NCI-H2107 treated with DMSO at 0.1 percent for 48 hours (cell line): Measurements from ENCODE around the gene PTTG1IP.

ENCODE experiments used
- DNase-seq: peaks from one replicate; lab custom pipeline; 2025; ENCODE audit not compliant: unreplicated experiment; lab: John Stamatoyannopoulos, UW

The PTTG1IP gene

GRCh38 chr21:44803651-44804050 lies 69.8 kb downstream of the PTTG1IP start:
- no peak for DNase-seq

GRCh38 chr21:44802396-44803153 lies 70.9 kb downstream of the PTTG1IP start:
- no peak for DNase-seq

GRCh38 chr21:44801468-44802395 lies 71.8 kb downstream of the PTTG1IP start, which contains the start of gene UBE2G2:
Gene UBE2G2, minus strand, starts transcription at chr21:44801820. Its CDS starts 72 bp downstream, at chr21:44801748.
- DNase-seq: peak; percentile 38

- peak; percentile 55 for DNase-seq
Observed at GRCh38 chr21:44800971-44801467, 72.5 kb downstream of the PTTG1IP start.

GRCh38 chr21:44800103-44800502 lies 73.4 kb downstream of the PTTG1IP start:
- DNase-seq: no peak

GRCh38 chr21:44799646-44800045 lies 73.8 kb downstream of the PTTG1IP start:
- no peak for DNase-seq
